Midbrain (tissue), 1 donor: ENCODE data around the gene PPM1L.
"Not testable (repeated sequence)": the region's sequence is repeated elsewhere in the genome, so short reads cannot be mapped to it uniquely, and the experiment has no call there.

Experiments
- DNase-seq: peaks from one replicate; lab custom pipeline; 2025; lab: John Stamatoyannopoulos, UW

Gene PPM1L

GRCh38 chr3:160986069-160986468 is 230.0 kb downstream of the PPM1L start:
- no peak for DNase-seq

DNA sequence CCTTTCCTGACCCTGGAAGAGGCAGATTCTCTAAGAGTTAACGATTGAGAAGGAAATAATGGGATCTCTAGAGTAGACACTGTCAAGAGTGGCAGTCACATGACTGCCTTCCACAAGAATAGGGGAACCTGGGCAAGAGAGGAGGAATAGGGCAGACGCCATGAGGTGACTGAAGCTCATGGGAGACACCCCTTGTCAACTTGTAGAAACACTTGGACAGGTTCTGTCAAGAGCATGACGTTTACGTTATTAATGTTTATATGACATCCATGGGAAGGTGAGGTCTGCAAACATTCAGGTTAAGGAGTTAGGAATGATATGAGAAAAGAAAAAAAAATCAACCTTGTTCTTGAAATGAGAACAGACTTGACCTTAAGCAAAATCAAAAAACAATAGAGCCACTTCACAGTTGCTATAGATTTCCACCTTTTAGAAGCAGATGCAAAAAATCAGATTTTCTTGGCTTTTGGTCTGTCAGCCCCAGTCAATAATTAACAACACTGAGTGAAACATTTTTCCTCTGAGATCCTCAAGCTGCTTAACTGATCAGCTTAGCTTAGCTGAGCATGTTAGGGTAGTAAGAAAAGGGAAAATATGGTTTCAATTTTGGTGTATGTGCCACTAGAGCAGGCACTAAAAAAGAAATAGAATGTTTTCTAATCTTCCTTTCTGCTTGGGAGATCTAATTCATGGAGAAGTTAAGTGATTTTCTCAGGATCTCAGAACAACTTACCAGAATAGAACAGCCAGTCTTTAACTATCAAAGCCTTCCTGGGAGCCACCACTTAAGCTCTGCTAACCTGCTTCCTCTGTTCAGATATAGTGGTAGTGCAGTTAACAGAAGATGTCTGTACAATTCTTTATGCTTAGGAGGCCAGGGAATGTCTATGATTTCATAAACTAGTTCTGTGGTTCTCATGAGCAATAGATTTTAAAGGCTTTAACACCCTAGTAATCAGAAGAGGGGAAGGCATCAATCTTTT is 232.2 kb downstream of the PPM1L start:
- no peak for DNase-seq

- no peak for DNase-seq
These were observed 234.4 kb downstream of the PPM1L start for GRCh38 chr3:160990446-160990845.

DNA sequence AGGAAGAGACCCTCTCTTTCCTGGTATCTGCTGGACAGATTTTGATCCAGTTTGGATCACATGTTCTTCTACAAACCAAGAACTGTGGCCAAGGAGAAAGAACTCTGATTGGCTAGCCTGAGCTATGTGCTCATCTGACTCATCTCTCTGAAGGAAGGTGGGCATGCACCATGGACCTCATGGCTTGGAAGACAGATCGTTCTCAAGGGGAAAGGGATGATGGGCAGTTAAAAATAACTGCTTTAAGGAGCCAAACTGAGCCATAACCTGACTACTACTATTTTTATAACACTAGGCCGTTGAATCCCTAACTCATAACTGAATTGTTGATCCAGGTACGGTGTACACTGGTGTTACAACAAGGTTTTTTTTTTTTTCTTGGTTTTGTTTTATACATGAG is 236.7 kb downstream of the PPM1L start:
- no peak for DNase-seq

- no peak for DNase-seq
These were observed 240.8 kb downstream of the PPM1L start for GRCh38 chr3:160996811-160997210.

DNA sequence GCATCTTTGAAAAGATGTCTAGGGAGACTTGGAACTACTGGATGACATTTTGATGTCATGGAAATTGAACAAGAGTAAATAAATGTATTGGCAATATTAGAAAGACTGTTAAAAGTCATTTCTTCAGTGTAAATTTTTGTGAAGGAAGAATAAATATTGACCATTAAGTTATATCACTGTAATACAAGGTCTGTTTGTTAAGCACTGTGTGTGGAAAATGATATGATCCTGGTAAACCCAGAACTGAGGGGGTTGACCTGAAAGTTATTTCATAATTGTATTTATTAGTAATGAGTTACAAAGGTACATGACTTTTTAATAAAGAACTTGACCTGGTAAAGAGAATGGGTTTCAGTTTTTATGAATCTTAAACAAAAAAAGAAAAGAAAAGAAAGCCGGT is 242.6 kb downstream of the PPM1L start:
- DNase-seq = no peak

DNA sequence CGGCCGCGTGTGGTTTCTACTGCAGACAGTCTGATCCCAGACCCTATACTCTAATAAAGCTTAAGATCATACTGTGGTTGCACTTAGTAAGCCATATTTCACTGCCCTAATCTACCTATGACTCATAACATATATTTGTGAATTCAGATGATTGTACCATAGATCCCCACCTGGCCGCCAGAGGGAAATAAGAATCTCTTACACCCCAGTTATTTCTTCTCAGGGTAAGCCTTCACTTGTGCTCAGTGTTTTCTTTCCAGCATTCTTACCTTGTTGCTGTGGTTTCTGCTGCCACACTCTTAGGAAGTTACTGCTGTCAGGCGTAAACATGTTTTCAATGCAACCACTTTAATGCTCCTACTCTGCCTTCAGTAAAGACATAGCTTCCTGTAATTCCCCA is 243.2 kb downstream of the PPM1L start:
- no peak for DNase-seq

DNA sequence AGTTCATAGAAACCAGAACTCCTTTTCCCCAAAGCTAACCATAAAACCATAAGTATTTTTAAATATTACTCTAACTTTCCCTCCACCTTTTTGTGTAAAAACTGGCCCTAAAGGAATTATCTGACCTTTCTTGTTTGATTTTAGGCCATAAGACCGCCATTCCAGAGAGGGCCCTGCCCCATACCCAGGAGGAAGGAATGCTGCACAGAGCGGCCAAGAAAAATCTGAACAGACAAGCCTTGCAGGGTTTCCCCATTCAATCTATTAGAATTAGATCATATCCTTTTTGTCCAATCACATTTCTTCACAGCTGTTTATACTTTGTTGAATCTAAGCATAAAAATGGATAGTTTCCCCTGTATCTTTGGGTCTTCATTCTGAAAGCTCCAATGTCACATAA is 252.1 kb downstream of the PPM1L start:
- DNase-seq = no peak

DNA sequence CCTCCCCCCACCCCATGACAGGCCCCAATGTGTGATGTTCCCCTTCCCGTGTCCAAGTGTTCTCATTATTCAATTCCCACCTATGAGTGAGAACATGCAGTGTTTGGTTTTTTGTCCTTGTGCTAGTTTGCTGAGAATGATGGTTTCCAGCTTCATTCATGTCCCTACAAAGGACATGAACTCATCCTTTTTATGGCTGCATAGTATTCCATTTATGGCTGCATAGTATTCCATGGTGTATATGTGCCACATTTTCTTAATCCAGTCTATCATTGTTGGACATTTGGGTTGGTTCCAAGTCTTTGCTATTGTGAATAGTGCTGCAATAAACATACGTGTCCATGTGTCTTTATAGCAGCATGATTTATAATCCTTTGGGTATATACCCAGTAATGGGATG is 254.1 kb downstream of the PPM1L start:
- DNase-seq = not testable (repeated sequence)

GRCh38 chr3:161014843-161015749 is 259.1 kb downstream of the PPM1L start:
- no peak for DNase-seq

DNA sequence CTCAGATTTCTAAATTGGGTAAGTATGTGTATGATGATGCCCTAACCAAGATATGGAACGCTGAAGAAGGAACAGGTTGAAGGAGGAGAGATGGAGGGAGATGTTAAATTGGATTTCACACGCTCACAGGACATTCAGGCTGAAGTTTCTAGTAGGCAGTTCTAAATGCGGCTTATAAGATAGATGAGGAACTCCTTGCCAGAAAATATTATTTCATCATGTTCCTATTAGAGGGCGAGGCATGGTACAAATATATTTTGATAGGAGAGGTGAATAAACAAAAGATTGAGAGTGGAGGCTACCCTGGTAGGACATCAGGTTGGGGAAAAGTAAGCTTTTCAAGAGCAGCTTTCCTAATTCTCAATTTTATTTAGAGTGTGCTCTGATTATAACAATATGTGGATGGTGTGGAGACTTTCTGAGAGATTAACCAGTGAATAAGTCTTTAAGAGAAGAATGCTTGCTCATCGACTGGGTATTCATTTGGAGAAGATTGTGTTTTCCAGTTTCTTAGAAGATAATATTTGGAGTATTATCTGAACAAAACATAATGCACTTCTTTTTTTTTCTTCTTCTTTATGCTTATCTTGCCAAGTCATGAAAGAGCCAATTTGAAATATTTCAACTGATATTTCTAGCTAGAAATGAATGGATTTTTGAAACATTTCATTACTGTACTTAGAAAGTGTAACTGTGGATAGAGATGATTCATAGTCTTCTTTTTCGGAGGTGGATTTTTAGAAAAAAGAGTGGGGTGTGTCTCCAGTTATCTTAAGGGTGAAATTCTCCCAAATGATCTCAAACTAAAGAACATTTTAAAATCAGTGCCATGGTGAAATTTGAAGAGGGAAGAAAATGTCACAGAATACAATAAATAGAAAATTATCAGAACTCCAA is 260.6 kb downstream of the PPM1L start:
- no peak for DNase-seq

DNA sequence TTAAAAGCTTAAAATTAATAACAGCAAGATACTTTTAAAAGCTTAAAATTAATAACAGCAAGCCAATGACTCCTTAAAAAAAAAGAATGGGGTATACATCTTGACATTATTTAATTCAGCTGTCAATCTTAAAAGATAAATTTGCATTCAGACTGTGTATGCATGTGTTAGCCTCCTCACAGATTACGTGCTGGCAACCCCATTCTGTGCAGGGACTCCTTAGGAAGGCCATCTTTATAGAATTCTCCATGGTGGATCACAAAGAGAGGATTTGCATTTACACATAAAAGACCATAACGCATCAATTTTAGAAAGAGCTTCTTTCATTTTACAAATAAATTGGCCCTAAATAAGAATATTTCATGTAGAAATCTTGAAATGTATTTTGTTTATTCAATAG is 261.9 kb downstream of the PPM1L start:
- no peak for DNase-seq

GRCh38 chr3:161020256-161020655 is 264.2 kb downstream of the PPM1L start:
- no peak for DNase-seq

- DNase-seq = no peak
These were observed 269.9 kb downstream of the PPM1L start for GRCh38 chr3:161025911-161026310.

DNA sequence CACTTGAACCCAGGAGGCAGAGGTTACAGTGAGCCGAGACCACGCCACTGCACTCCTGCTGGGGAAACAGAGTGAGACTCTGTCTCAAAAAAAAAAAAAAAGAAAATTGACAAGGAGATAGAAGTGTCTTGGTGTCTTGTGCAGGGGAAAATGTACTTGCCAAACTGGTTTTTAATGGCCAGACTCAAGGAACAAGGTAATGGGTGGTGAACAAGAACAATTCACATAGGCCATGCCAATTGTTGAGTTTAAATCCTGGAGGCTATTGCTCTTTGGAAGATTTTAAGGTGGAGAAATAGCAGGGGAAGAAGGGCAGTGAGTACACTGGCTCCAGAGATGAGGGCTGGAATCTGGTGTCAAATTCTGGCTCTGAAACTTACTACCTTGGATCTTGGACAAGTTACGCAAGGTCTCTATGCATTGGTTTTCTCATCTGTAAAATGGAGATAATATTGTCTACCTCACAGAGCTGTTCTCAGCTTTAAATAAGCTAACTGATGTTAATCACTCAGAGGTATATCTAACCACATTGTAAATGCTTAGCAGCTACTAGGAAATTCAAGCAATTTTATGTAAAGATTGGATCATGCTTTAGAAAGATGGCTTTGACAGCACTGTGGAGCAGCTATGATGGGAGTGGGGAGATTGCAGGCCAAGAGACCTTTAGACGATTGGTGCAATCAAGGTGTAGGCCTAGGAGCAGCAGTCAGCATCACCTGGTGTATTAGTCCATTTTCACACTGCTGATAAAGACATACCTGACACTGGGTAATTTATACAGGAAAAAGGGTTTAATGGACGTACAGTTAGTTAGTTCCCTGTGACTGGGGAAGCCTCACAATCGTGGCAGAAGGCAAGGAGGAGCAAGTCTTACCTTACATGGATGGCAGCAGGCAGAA is 270.8 kb downstream of the PPM1L start:
- no peak for DNase-seq

DNA sequence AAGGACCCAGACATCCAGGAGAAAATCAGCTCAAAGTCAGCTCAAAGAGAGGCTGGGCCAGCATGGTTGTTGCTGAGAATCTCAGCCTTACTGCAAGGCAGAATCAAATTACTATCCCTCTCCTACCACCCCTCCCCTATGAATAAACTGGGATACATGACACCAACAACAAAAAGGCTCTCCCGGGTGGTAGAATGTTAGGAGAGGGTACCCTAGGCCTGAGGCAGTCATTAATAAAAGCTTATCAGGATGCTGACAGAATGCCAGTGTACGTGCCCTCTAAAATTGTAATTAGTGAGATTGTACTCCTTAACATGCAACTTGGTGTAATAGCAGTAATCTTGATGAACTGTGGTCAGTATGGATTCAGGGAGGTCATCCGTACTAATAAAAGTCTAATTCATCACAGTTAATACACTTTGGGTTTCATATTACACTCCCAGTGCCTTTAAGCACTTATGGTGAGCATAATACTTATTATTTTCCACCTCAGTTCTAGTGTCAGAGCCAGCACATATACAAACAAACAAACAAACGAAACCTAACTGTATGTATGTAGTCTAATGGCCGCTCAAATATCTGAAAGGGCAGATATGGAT is 272.6 kb downstream of the PPM1L start:
- no peak for DNase-seq

DNA sequence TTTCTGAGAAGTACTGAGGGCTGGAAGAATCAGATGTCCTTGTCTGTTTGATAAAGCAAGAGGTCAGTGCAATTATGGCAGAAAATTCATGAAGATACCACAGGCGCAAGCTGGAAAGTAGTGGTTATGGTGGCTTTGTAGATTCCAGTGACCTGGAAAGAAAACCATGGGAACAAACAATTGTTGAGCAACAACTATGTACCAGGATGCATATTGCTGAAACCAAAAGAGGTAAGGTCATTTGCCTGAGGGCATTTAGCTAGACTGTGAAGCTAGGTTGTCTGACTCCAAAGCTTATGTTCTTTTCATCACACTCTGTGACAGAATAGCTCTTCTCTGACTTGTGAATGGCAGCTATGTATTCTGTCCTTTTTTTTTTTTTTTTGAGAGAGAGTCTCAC is 275.1 kb downstream of the PPM1L start:
- DNase-seq = no peak

- DNase-seq = not testable (repeated sequence)
These were observed 279.0 kb downstream of the PPM1L start for GRCh38 chr3:161034913-161035550.

- DNase-seq = no peak
These were observed 279.7 kb downstream of the PPM1L start for GRCh38 chr3:161035711-161036110.

DNA sequence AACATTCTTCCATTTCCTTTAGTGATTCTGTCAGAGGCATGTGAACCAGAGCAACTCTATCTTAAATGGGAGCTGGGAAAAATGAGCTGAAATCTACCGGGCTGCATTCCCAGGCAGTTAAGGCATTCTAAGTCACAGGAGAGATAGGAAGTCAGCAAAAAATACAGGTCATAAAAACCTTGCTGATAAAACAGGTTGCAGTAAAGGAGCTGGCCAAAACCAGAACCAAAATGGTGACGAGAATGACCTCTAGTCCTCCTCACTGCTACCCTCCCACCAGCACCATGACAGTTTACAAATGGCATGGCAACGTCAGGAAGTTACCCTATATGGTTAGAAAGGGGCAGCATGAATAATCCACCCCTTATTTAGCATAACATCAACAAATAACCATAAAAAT is 282.7 kb downstream of the PPM1L start:
- no peak for DNase-seq
